Stimulated activated CD8-positive, alpha-beta memory T cell treated with anti-CD3 and anti-CD28 coated beads, Interleukin-7, amount 100 ng/mL, for 1 hour (primary cell): ENCODE measurements around the gene MCF2L2.
"Not testable (repeated sequence)": the region's sequence is repeated elsewhere in the genome, so short reads cannot be mapped to it uniquely, and the experiment has no call there.

Experiments used
- DNase-seq, 2 donors: peaks; one replicate each; pipeline ENCODE4 v3.0.0-alpha.2; 2020; ENCODE audit warnings: low read depth in 2 of 2

MCF2L2 gene

DNA sequence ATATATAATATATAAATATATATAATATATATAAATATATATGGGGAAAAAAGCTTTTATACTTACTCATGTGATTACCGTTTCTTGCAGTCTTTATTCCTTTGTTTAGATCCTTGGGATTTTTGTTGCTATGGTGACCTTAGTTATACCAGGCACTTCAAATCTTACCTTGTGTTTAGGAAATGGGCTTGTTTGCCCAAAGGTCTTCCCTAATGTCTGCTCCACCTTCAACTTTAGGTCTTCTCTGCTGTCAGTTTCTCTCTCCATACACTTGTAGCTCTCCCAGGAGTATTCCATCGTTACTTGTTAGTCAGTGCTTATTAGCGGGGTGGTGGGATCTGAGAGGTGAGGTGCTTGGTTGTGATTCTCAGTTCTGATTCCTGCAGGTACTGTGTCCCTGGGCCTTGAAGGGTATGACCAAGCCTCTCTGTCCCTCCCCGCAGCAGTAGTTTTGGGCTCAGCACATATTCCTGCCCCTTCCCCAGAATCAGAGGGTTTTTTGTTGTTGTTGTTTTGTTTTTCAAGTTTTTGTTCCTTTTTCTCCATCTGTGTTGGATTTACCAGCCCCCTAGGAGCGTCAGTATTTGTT, 256.3 kb downstream of the MCF2L2 start:
- no peak for DNase-seq

- not testable (repeated sequence) for DNase-seq
These were observed 260.4 kb downstream of the MCF2L2 start for GRCh38 chr3:183167975-183168374.

- no peak for DNase-seq
These were observed 264.9 kb downstream of the MCF2L2 start for GRCh38 chr3:183163563-183163962.

DNA sequence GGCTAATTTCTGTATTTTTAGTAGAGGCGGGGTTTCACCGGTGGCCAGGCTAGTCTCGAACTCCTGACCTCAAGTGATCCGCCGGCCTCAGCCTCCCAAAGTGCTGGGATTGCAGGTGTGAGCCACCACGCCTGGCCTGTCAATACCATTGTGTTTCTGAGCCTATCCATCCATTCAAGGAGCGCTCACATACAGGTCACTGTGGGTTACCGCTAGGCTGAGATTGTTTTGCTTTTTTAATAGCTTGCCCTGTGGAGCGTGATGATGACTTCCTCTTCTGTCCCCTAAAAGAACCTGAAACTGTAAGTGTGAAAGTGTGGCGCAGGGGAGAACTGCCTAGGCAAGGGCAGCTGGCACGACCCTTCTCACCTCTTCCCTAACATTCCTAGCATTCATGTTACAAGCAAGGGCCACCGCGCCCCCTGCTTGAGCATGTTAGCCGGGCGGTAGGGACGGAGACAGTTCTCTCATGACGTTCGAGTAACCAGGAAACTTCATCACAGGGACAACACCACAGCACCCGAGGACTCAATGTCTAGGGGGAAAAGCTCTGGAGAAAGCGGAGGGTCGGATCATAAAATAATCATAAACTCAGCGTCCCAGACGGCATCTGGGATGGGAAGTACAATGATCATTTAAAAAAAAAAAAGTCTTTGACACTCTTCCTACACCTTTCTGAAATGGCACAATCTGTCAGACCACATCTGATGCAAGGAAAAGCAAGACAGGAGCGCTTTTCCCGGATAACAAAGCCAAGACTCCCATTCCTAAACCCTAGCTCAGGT, 266.7 kb downstream of the MCF2L2 start:
- no peak for DNase-seq

DNA sequence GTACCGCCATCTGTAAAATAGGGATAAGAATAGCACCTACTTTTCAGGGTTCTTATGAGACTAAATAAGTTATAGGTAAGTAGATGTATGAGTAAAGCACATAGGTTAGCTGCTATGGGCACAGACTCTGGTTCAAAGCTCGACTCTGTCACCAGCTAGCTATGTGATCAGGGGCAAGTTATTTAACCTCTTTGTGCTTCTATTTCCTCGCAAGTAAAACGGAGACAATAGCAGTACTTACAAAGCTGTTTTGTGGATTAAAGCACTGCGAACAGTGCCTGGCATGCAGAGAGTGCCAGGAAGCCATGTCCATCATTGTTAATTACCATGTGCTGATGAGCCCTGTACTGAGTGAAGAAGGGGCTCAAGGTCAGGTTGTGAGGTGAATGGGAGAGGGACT, 267.8 kb downstream of the MCF2L2 start:
- no peak for DNase-seq

DNA sequence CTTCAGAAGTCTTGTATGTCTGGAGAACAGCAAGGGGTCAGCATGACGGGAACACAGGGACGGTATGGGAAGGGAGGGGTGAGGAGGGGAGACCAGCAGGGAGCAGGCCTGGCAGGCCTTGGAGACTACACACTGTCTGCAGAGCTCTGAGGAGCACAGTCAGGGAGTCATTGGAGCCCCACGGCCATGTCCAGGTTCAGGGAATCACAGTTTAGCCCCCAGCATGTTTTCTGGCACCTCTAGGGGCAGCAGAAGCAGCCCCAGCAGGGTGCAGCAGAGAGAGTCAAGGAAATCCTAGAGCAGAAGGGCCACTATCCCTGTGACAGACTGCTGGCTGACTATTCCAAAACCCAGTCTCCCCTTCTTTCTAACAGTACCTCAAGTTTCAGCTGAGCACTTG, 269.1 kb downstream of the MCF2L2 start:
- no peak for DNase-seq

GRCh38 chr3:183158551-183159006, 269.8 kb downstream of the MCF2L2 start:
- no peak for DNase-seq

- DNase-seq = no peak
These were observed 270.3 kb downstream of the MCF2L2 start for GRCh38 chr3:183158113-183158512.

- no peak for DNase-seq
These were observed 272.2 kb downstream of the MCF2L2 start for GRCh38 chr3:183156266-183156665.

- no peak for DNase-seq
These were observed 272.9 kb downstream of the MCF2L2 start for GRCh38 chr3:183155499-183155898.

DNA sequence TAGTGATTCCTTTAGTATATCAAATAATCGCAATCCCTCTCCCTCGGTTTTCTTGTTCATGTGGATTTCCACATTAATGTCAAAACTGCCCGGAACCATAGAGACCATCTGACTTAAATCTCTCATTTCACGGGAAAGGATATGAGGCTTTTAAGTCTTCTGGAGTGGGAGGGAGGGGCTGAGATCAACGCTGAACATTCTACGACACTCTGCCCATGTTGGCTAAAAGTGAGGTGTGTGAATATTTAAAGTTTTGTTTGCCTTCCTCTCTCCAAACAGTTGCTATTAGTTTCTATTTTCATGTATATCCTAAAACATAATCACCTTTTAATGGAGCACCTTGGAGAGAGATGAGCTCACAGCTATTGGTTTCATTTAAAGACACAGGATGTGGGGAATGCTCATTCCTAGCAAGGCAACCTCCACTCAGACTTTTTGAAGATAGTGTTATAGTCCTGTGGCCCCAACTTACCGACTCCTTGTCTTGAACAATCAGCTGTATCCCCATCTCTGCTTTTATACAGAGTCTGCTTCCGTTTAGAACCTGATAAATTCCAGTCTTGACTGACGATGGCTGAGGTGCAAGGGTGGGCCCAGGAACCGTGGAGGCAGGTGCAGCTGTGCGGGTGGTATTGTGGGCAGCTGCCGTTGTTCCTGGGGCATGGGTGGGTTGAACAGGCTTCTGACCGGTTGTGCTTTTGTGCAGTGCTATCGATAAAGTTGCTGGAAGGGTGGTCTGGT, 275.0 kb downstream of the MCF2L2 start:
- DNase-seq = no peak

DNA sequence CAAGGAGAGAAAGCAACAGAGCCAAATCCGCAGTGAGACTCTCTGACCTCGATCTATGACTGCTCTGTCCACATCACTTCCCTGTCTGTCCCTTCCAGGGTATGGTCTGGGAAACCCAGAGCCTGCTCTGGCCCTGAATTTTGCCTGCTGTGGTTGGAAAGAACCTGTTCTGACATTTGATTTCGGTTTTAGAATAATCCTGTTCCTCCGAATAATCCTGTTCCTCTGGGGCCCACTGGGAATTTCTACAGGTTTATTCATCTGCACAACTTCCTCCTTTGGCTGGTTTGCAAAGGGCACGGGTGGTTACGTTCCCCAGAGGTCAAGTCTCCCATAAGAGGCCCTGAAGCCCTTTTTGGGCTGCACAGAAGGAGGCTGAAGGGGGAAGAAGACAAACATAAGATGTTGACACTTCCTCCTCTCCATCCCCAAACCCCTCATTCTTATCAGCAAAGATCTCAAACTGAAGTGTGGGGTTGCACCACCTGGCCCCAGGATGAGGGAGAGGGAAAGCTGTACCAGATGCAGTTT, 276.5 kb downstream of the MCF2L2 start:
- no peak for DNase-seq

DNA sequence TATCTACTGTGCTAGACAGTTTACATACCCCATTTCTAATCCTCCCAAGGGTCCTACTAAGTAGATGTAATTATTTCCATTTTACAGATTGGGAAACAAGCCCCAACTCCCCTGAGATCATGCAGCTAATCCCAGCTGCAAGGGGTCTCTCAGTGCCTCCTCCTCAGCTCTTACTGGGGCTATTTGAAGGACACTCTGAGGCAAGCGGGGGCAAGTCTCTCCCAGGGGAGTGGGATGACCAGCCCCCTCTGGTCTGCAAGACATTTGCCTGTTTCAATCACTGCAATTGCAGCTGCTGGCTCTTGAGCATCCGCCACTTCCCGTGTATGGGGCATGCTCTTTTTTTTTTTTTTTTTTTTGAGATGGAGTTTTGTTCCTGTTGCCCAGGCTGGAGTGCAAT, 277.3 kb downstream of the MCF2L2 start:
- no peak for DNase-seq

GRCh38 chr3:183149915-183150750, 278.3 kb downstream of the MCF2L2 start:
- DNase-seq = no peak

- DNase-seq = no peak
These were observed 280.4 kb downstream of the MCF2L2 start for GRCh38 chr3:183148056-183148455.

DNA sequence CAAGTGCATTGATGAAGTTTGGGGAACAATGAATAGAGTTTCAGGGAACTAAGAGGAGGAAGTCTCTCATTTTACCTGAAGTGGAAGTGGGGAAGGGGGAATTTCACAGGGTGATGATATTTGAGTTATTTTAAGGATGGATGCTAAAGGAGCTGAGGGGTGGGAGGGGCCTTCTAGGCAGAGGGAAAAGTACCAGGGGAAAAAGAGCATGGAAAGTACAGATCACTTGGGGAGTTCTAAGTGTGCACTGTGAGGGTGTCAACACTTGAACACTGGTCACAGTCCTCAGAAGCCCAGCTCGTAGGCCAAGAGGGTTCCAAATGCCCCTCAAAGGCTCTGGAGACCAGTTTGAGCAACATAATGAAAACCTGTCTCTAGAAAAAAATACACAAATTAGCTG, 284.1 kb downstream of the MCF2L2 start:
- no peak for DNase-seq

- DNase-seq = no peak
These were observed 286.2 kb downstream of the MCF2L2 start for GRCh38 chr3:183142199-183142598.

- DNase-seq = no peak
These were observed 293.6 kb downstream of the MCF2L2 start for GRCh38 chr3:183134844-183135243.

DNA sequence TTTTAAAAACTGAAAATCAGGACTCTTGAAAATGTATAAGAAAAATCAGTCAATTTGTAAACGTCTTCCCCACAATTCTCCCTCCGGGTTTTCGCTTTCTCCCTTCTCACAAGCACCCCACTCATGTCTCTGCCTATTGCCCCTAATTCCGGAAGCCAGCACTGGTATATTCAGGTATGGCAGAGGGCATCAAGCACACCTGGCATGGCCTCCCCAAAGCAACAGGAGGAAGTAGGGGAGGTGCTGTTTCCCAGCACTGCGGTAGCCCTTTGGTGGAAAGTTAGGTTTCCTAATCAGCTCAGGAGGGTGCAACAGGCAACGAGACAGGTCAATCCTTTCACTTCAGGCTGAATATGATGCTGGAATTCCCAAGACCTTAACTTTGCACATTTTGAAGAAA, 296.0 kb downstream of the MCF2L2 start:
- DNase-seq = no peak

GRCh38 chr3:183131735-183132134, 296.7 kb downstream of the MCF2L2 start:
- DNase-seq = no peak

DNA sequence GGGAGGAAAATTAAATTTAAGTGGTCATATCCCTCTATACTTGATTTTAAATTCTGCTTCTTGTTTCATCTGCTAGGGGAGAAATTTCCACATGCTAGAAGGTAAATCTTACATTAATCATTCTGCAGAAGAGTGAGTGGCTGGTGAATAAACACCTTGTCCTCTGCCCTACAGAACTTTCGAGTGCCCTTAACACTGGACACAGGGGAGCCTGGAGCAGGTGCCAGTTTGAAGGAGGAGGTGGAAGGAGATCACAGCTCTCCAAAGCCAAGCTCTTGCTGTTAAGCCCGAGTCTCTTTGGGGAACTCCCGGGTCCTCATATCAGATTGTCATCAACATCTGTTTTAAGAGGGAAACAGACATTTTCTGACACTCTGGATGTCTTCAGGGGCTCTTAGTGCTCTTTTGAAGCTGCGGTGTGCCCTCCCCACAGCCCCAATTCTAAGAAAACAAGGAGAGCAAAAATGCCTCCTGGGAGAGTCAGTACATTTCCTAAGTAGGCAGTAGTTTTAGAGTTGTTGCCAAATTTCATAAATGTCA, 297.2 kb downstream of the MCF2L2 start:
- DNase-seq = no peak
